HEK293T (cell line): ENCODE data around the gene WFDC5.
A peak's percentile ranks its signal among the peaks of the same experiment; 100 is the strongest.
"Not testable (repeated sequence)": the region's sequence is repeated elsewhere in the genome, so short reads cannot be mapped to it uniquely, and the experiment has no call there.

ENCODE experiments used
- CTCF ChIA-PET: fragments of 350-600 bp; formaldehyde crosslinking; extraction: SDS; loops from one replicate; lab custom pipeline; 2021; ENCODE audit warnings: antibody characterized with exemption, inconsistent platforms; lab: Yijun Ruan, JAX
- POLR2A ChIA-PET: fragments of 350-600 bp; formaldehyde crosslinking; extraction: SDS; loops from one replicate; lab custom pipeline; 2020; ENCODE audit warnings: antibody characterized with exemption, inconsistent platforms; lab: Yijun Ruan, JAX
- DNase-seq: peaks from one replicate; pipeline ENCODE4 v3.0.0; 2012; ENCODE audit warnings: mixed read lengths; ENCODE audit errors: extremely low spot score
- ARNT ChIP-seq: fragments of 450-650 bp; IDR thresholded peaks from 2 replicates; pipeline ENCODE4 v1.6.1; 2017; ENCODE audit warnings: mild to moderate bottlenecking
- BHLHE40 ChIP-seq: fragments of 450-650 bp; IDR thresholded peaks from 2 replicates; pipeline ENCODE4 v1.6.1; 2016; ENCODE audit warnings: mild to moderate bottlenecking, moderate library complexity, borderline replicate concordance
- CTBP1 ChIP-seq: fragments of 450-650 bp; IDR thresholded peaks from 2 replicates; pipeline ENCODE4 v1.6.1; 2016; ENCODE audit warnings: borderline replicate concordance
- ELF4 ChIP-seq: fragments of 450-650 bp; IDR thresholded peaks from 2 replicates; pipeline ENCODE4 v1.6.1; 2017; ENCODE audit warnings: antibody characterized with exemption
- FOXA1 ChIP-seq: fragments of 450-650 bp; IDR thresholded peaks from 2 replicates; pipeline ENCODE4 v1.6.1; 2016; ENCODE audit warnings: mild to moderate bottlenecking
- FOXK2 ChIP-seq: fragments of 450-650 bp; IDR thresholded peaks from 2 replicates; pipeline ENCODE4 v1.6.1; 2016; ENCODE audit warnings: mild to moderate bottlenecking
- FOXM1 ChIP-seq: fragments of 450-650 bp; IDR thresholded peaks from 2 replicates; pipeline ENCODE4 v1.6.1; 2017; ENCODE audit warnings: mild to moderate bottlenecking, borderline replicate concordance
- HDGF ChIP-seq: fragments of 450-650 bp; IDR thresholded peaks from 2 replicates; pipeline ENCODE4 v1.6.1; 2017; ENCODE audit warnings: antibody characterized with exemption, borderline replicate concordance
- L3MBTL2 ChIP-seq: fragments of 450-650 bp; conservative IDR thresholded peaks from 2 replicates; pipeline ENCODE4 v1.6.1; 2016; ENCODE audit warnings: mild to moderate bottlenecking
- LEF1 ChIP-seq: fragments of 450-650 bp; IDR thresholded peaks from 2 replicates; pipeline ENCODE4 v1.6.1; 2017; ENCODE audit warnings: mild to moderate bottlenecking, borderline replicate concordance
- NFRKB ChIP-seq: fragments of 450-650 bp; IDR thresholded peaks from 2 replicates; pipeline ENCODE4 v1.6.1; 2016; ENCODE audit warnings: mild to moderate bottlenecking, moderate library complexity
- SP1 ChIP-seq: fragments of 450-650 bp; IDR thresholded peaks from 2 replicates; pipeline ENCODE4 v1.6.1; 2017
- SUZ12 ChIP-seq: fragments of 450-650 bp; IDR thresholded peaks from 2 replicates; pipeline ENCODE4 v1.6.1; 2016; ENCODE audit warnings: mild to moderate bottlenecking
- TARDBP ChIP-seq: fragments of 450-650 bp; IDR thresholded peaks from 2 replicates; pipeline ENCODE4 v1.6.1; 2016
- ZNF384 ChIP-seq: fragments of 450-650 bp; IDR thresholded peaks from 2 replicates; pipeline ENCODE4 v1.6.1; 2016
- TF ChIP-seq, protein P1 (sequence below): fragments of 450-650 bp; IDR thresholded peaks from 2 replicates; pipeline ENCODE4 v1.6.1; 2016

WFDC5 gene

DNA sequence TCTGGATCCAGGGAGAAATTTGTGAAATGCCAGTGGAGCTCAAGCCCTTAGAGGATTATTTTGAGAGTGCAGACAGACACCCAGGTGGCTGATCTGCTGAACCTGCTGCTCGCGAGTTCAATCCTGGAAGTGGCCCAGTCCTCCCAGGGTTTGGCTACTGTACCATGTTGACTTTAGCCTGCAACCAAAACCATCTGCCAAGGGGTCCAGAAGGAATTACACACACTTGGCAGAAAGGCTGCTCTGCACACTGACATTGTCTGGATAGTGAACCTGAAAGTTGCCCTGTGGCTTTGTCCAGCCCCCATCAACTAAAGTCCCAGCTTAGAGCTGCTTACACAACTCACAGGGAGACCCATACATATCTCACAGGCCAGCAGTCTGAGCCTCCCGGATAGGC, 38.2 kb upstream of the WFDC5 start:
- ChIA-PET POLR2A (no interaction called here), CTCF (no interaction called here)
- TF ChIP-seq SP1 (no peak), FOXM1 (no peak), ARNT (no peak), FOXK2 (no peak), TARDBP (no peak), CTBP1 (no peak), ZNF384 (no peak), HDGF (no peak), ELF4 (no peak), SUZ12 (no peak), BHLHE40 (no peak), L3MBTL2 (no peak), NFRKB (no peak), LEF1 (no peak)
- TF ChIP-seq, protein P1, sequence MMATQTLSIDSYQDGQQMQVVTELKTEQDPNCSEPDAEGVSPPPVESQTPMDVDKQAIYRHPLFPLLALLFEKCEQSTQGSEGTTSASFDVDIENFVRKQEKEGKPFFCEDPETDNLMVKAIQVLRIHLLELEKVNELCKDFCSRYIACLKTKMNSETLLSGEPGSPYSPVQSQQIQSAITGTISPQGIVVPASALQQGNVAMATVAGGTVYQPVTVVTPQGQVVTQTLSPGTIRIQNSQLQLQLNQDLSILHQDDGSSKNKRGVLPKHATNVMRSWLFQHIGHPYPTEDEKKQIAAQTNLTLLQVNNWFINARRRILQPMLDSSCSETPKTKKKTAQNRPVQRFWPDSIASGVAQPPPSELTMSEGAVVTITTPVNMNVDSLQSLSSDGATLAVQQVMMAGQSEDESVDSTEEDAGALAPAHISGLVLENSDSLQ, result no peak
- DNase-seq, result no peak

DNA sequence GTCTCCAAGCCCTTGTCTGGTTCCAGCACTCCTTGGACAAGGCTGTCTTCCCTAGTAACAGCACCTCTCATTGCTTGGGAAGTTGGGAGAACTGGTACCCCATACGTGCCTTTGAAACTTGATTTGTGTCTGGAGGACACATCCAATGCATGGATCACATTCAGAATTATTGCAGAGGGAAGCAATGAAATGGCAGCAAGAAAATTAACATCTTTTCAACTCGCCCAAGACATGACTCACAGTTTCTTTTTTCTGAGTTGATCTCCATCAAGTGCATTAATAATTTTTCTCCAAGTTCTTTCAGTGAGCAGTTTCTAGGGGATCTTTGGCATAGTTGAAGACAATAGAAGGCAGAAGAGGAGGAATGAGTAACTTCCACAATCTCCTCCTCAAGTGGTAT, 37.4 kb upstream of the WFDC5 start:
- ChIA-PET CTCF (no interaction called here), POLR2A (no interaction called here)
- TF ChIP-seq ELF4, result no peak
- no peak for DNase-seq

DNA sequence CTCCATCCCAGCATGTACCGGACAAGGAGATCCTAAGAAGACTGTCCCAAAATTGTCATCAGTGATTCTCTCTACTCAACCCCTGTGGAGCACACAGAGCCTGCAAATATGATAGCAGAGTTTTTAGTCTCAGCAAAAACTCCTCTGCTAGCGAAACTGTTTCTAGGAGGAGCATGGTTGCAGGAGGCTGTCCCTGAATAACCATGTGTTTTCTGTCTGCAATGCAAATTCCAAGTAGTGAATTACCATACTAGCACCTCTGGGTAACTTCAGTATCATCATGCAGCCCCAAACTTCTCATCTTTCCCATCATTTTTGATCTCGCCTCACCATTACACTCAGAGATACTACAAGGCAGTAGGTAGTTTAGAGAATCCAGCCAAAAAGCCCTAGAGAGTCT, 34.1 kb upstream of the WFDC5 start:
- ChIA-PET POLR2A (no interaction called here), CTCF (no interaction called here)
- TF ChIP-seq ARNT (no peak), SUZ12 (no peak), FOXM1 (no peak), FOXK2 (no peak), TARDBP (no peak), ZNF384 (no peak), L3MBTL2 (no peak), ELF4 (no peak), LEF1 (no peak), BHLHE40 (no peak), CTBP1 (no peak), NFRKB (no peak), HDGF (no peak), SP1 (no peak), FOXA1 (no peak)
- TF ChIP-seq, protein P1, result no peak
- DNase-seq, result no peak

DNA sequence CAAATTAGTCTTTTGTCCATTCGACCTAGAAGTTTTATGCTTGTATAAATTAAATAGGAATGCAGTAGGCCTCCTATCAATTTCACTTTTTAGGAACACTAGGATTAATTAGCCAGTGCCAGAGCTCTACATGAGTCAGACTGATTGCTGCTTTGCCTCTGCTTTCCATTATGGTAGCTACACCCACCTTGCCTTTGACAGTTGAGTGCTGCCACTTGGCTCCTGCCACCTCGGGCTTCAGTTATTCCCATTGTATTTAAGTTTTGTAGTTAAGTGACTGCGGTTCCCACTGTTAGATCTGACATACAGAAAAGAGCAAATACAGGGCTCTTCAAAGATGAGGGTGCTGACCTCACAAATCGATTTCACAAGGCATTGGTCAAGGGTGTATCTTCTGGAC, 25.9 kb upstream of the WFDC5 start:
- TF ChIP-seq ZNF384 (no peak), L3MBTL2 (no peak), NFRKB (no peak), FOXM1 (no peak), FOXK2 (no peak), ARNT (no peak), CTBP1 (no peak), ELF4 (no peak), SP1 (no peak), LEF1 (no peak), FOXA1 (no peak), TARDBP (no peak), SUZ12 (no peak), BHLHE40 (no peak), HDGF (no peak)
- no peak for DNase-seq
- POLR2A ChIA-PET, result no interaction called here
- CTCF ChIA-PET, result no interaction called here

DNA sequence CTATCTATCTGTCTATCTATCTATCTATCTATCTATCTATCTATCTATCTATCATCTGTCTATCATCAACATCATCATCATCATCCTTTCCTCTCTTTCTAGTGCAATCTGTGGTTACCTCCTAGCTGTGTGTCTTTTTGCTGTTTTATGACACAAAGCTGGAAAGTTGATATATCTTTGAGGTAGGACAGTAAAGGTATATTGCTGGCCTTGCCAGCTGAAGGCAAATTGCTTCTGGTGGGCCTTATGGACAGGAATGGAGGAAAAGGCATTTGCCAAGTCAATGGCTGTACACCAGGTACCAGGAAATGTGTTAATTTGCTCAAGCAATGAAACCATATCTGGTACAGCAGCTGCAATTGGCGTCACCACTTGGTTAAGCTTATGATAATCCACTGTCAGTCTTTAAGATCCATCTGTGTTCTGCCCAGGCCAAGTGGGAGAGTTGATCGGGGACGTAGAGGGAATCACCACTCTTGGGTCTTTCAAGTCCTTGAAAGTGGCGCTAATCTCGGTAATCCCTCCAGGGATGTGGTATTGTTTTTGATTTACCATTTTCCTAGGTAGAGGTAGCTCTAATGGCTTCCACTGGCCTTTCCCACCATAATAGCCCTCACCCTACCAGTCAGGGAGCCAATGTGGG, 24.9 kb upstream of the WFDC5 start:
- DNase-seq, POLR2A ChIA-PET: not testable (repeated sequence)
- CTCF ChIA-PET, result interaction anchor here (0.6 to 1.7 kb wide), 5 partner anchors 23 to 154 kb away, joined by 3 to 9 read pairs (median 4); partner anchors contain the start of gene WFDC5

DNA sequence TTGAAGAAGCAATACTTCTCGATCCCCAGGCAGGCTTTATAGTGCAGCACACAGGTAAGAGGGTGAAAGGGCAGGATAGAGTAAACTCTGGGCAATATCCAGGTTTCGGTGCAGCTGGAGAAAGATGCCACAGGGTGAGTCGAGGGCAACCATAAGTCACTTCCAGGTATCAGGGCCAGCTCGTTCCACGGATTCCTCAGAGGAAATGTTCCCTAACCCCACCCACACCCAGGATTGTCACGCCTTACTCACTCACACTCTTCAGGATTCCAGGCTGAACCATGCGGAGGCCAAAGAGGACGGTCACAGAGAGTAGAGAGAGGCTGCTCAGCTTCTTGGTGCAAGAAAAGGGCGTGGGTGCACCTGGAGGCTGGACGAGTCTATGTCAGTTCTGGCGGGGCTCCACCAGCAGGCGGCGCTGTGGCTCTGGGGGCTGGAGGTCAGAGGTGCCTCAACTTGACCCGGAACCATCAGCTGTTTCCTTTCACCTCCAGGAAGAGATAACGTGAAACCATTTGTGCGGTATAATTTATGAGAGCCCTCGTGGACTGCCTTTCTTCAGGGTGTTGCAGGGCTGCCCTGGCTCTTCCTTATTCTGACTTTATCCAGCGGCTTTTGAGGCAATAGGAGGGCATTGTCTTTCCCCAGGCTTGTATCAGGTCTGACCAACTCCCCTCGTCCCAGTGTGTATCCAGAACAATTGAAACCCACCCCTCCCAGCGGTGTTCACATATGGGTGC, 23.8 kb upstream of the WFDC5 start:
- CTCF ChIA-PET, result interaction anchor here (0.7 to 1.7 kb wide), 10 partner anchors 8 to 155 kb away, joined by 3 to 9 read pairs (median 4); partner anchors contain the start of gene WFDC5
- DNase-seq, result peak; percentile 69
- TF ChIP-seq CTBP1 (no peak), FOXK2 (no peak), ELF4 (no peak), NFRKB (no peak), HDGF (no peak), TARDBP (no peak), SUZ12 (no peak), LEF1 (no peak), FOXA1 (no peak), ARNT (no peak), FOXM1 (no peak), BHLHE40 (no peak), ZNF384 (no peak), SP1 (no peak), L3MBTL2 (no peak)
- TF ChIP-seq, protein P1, result no peak
- POLR2A ChIA-PET, result no interaction called here
